Hematopoietic multipotent progenitor cell treated with erythropoietin and hydrocortisone succinate and interleukin-3 and kit ligand, for 15 days (in vitro differentiated cells): Measurements from ENCODE around the gene AHDC1.
"Not testable (repeated sequence)": the region's sequence is repeated elsewhere in the genome, so short reads cannot be mapped to it uniquely, and the experiment has no call there.

Experiments used
- DNase-seq: peaks from one replicate; pipeline ENCODE4 v3.0.0-alpha.2; 2015; ENCODE audit warnings: low spot score

Gene AHDC1

DNA sequence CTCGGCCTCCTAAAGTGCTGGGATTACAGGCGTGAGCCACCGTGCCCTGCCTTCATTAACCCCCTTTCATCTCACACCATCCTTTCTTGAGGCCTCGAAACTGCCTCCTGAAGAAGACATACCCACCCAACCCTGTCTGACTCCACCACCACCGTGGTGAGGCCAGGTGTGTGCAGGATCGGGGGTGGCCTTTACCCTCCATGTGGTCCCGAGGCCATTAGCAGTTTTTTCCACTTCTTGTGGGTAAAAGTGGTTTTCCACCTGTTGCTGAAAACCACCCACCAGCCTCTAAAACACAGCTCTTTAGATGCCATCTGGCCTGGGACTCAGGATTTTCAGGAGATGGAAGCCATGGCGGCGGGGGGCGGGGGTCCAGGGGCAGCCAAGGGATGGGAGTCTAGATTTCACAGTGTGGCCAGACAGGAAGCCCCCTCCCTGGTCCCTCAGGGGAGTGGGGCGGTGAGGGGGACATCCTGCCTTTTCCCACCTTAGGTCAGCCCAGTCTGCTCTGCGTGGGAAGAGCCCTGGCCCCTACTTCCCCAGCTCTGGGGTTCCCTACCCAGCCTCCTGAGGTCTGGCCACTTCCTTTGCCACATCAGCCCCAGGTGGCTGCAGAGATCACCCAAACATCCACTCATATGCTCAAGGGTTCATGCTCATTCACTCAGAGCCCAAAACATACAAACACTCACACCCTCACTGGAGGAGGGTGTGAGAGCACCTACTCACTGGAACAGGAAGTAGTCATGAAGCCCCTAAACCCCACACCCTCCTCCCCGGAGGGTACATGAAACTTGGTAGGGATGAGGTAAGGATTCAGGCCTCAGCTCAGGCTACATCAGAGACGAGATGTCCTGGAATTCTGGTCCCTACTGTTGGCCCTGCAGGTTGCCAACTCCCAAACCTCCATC is 28.7 kb upstream of the AHDC1 start:
- DNase-seq: no peak

DNA sequence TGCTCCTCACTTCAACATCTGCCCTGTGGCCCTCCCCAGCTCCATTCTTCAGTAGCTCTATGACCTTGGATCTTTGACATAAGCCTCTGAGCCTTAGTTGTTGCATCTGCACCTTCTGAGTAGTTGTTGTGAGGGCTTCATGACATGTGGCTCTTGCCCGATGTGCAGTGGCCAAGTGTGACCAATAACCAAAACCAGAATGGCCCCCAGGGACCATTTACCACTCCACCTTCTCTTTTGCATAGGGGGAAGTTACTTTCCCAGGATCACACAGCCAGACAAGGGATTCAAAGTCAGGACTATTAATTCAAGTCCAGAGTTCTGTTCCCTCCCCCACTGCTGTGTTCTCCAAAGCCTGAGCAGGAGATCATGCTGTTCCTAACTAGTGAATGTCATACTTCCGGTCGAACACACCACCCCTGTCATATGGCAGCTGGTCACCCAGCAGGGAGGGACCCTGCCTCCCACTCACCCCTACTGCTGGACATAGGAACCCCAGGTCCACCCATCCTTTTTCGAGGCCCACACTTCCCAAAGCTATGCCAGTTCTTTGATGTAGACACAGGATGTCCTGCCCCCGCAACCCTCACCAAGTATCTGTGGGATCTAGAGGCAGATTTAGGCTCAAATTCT is 27.0 kb upstream of the AHDC1 start:
- DNase-seq: no peak

DNA sequence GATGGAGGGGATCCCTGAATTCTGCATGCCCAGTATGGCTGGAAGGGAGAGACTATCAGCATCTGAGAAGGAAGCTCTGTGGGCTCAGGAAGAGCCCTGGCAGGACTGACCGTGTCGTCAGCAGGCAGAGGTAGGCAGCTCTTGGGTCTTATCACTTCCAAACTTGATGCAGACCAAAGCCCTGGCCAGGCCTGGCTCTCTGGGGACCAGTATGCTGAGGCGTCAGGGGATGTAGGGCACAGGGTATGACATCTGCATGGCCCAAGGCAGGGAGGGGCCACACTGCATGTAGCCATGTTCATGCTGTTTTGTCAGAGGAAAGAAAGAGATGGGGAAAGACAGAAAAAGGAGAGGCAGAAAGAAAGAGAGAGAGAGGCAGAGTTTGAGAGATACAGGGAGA is 24.8 kb upstream of the AHDC1 start:
- DNase-seq: no peak

DNA sequence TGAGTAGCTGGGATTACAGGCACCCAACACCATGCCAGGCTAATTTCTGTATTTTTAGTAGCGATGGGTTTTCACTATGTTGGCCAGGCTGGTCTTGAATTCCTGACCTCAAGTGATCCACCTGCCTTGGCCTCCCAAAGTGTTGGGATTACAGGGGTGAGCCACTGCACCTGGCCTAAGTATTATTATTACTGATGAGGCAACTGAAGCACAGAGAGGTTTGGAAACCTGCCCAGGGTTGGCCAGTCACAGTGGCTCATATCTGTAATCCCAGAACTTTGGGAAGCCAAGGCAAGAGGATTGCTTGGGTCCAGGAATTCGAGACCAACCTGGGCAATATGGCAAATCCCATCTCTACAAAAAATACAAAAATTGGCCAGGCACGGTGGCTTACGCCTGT is 23.8 kb upstream of the AHDC1 start:
- not testable (repeated sequence) for DNase-seq

DNA sequence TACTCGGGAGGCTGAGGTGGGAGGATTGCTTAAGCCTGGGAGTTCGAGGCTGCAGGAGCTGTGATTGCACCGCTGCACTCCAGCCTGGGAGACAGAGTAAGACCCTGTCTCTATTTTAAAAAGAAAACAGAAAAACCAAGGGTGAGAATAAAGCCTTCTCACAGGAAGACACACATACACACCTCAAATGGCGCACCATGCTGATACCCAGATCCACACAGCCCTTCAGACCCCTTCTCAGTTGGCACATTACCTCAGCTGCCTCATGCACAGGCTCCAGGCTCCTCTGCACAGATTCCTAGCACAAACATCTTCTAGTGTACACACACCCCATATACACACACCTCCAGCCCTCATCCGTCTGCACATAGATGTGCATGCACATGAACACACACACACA is 23.1 kb upstream of the AHDC1 start:
- no peak for DNase-seq

DNA sequence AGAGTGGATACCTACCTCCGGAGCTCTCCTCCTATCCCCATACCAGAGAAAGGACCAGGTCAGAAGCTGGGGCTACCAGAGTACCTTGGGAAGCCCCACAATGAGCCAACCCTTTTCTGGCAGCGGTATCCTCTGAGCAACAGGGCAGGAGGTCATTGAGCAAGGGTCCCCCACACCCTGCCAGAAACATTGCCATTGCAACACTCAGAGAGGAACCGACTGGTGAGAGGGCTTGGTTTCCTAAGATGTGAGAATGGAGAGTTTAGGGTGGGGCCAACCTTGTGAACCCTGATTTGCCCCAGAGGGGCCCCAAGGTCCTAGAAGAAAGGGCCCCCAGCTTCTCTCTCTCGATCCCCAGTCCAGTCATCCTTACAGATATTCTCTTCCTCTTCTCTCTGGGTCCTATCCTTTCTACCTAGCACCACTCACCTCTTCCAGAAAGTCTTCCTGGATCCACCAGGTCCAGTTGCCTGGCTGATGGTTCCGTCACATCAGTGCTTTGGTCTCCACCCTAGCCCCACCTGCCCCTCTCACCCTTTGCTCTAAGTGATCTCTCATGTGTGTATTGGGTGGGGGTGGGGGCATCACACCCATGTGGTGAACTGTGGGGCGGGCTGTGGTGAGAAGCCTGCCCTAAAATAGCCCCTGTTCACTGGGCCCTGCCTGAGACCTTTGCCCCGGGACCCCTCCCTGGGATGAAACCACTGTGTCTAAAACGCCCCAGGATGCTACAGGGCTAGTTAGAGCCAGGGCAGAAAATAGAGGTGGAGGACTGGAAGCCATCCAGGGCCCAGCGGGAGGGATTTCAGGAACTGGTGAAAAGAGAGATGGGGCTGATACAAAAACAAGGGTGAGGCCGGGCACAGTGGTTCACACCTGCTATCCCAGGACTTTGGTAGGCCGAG is 22.3 kb upstream of the AHDC1 start:
- DNase-seq: no peak

DNA sequence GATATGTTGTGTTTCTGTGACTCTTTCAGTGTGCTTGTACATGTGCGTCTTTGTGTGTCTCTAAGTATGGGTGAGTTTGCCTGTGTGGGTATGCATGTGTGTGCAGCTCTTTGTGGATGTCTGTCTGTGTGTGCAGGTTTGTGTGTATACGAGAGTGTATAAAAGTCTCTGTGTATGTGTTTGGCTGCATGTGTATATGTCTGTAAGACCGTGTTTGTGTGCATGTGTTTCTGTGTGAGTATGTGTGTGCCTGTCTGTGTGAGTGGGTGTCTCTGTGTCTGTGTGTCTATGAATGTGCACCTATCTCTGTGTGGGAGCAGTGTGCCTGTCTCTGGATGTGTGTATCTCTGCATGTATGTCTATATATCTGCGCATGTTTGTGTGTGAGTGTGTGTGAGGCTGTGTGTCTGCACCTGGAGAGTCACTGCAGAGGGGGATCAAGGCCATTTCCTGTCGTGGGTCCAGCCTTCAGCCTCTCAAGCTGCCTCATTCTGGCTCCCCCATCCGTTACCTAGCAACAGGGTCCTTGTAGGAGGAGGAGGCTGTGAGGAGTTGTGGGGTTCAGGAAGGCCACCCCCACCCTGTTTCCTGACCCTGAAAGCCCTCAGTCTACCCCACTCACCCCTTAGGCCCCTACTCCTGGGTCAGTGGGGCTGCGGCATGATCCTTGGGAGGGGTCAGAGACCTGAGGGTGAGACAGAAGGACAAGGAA is 20.7 kb upstream of the AHDC1 start:
- DNase-seq: no peak

DNA sequence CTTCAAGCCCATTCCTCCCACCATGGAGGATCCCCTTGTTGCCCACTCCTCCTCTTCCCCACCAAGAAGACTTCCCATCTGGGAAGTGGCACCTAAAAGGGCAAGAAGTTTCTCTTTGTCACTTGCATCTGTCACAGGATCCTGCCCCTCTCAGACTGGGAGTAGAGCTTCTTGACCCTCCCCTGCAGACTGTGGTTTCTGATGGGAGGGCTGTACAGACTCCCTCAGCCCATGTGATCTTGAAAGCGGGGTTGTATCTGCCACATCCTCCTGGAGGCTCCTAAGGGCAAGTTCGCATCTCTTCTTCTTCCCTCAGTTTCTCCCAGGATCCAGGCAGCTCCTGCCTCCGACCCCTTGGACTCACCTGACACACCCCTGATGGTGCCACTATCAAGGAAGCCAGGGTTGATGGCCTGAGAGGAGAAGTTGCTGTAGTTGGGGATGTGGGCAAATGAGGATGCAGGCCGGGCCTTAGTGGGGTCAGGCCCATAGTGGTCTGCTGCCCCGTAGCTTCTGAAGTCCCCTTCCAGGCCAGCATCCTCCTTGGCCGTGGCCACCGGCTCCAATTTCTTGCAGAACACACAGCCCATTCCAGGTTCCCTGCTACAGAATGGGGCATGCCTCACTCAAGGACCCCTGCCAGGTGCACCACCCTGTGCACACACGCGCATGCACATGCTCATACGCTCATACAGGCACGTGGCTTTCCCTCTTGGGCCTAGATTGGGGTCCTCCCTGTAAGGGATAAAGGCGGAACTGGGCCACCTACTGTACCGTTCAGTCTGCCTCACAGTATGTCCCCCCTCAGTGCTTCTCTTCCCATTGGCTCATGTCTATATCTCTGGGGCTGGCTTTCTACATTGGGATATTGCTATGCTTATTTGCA is 19.6 kb upstream of the AHDC1 start:
- no peak for DNase-seq

DNA sequence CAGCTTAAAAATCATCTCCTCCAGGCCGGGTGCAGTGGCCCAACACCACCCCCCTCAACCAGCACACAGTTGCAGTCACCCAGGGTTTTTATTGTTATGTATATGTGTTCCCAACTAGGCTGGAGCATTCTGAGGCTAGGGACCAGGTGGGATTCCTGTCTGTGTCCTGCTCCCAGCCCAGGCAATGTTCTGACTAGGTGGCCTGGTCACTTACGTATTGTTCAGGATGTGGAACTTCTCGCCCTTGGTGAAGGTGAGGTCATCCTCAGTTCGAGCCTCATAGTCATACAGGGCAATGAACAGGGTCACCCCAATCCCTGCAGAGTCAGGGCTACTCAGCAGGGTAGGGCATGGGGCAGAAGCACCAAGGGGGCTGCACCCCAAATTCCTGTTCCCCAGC is 18.9 kb upstream of the AHDC1 start:
- no peak for DNase-seq

DNA sequence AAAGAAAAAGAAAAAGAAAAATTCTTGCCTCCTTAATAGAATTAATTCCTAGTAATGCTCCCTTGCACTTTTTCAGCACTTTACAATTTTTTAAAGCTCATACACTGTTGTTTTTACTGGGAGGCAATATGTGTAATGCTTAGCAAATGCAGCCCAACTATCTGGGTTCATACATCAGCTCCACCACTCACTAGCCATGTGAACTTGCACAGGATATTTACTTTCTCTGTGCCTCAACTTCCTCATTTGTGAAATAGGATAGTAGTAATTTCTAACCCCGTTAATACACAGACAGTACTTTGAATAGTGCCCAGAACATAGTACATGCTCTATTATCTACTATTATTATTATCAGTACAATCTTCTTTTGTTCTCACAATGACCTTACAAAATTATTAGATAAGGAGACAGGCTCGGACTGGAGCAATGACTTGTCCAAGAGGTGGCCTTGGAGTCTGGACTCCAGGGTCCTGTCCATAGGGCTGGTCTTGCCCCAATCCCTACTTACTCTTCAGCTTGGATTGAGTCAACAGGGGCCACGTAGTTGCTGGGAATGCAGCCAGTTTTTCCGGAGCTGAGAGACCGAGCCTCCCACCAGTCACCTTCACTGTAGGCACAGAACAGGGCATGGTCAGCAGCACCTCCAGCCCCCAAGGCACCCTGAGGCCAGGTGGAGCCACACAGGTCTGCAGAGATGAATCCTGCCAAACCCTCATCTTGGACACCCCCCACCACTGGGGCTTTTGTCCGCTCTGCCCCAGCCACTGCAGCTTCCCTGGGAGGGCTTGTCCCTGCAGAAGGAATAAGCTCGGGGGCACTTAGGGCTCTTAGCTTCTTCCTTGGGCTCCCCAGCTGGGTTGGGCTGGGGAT is 17.3 kb upstream of the AHDC1 start:
- DNase-seq: no peak

DNA sequence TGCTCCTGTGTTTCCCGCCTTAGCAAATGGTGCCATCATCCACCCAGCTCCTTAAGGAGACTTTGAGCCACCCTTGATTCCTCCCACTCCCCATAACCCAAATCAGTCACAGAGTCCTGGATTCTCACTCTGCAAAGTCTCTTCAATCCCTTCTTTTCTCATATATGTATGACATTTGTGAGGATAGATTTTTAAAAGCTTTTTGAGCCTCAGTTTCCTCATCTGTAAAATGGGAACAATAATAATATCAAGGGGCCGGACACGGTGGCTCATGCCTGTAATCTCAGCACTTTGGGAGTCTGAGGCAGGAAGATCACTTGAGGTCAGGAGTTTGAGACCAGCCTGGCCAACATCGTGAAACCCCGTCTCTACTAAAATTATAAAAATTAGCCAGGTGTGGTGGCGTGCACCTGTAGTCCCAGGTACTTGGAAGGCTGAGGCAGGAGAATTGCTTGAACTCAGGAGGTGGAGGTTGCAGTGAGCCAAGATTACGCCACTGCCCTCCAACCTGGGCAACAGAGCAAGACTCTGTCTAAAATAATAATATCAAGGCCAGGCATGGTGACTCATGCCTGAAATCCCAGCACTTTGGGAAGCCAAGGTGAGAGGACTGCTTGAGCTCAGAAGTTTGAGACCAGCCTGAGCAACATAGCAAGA is 16.0 kb upstream of the AHDC1 start:
- DNase-seq: not testable (repeated sequence)

DNA sequence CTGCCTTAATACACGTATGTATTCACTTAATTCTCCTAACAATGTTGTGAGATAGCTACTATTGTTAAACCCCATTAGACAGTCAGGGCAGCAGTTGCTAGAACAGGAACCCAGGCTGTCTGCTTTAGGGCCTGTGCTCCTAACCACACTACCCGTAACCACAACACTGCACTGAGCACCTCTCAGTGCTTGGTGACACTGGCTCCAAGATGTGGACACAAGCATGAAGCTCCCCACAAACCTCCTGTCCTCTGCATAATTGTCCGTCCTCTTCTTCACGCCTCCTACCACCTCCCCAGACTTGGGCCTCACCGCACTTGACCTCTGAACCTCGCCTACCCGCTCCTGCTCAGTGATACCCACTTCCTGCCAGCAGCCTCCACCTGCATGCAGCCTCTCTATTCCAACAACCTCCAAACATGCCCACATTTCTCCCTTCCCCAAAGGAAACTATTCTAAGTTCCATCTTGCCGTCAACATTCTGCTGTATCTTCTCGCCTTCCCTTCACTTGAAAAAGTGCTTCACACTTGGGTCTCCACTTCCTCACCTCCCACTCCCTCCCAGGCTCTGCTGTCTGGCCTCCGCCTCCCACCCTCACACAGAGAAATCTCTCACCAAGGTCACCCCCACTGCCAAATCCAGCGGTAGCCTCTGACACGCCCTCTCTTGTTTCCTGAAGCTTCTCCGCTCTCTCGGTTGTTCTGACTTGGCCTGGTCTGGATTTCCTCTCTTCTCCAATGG is 14.6 kb upstream of the AHDC1 start:
- DNase-seq: no peak

DNA sequence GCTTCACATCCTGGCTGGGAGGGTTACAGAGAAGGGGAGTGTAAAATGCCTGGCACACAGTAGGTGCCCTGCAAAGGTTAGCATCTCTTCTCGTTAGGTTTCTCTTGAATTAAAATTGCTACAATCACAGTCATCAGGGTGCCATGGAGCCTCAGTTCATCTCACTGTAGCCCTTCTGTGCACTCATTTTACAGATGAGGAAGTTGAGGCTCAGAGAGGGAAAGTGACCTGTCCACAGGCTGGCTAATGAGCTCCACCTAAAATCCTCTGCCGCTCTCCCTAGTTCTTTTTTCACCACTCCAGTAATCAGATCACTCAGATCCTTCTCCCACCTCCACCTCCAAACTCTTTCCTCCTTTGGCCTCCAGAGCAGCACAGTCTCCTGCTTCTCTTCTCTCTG is 13.5 kb upstream of the AHDC1 start:
- DNase-seq: no peak

DNA sequence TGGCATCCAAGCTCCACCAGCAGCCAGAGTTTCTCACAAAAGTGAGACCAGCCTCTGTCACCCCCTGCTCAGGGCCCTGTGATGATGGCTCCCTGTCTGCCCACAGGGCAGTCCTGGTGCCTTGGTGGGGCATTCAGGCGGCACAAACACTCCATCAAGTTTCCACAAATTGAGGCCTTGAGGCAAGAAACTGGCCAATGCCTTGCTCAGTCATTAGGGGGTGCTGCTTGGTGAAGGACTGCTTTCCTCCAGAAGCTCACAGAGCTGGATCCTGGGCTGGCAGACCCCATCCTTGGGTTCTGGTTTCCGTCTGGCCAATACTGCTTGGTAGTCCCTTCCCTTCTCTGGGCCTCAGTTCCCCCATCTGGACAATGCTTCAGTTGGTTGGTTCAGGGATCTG is 12.5 kb upstream of the AHDC1 start:
- no peak for DNase-seq

DNA sequence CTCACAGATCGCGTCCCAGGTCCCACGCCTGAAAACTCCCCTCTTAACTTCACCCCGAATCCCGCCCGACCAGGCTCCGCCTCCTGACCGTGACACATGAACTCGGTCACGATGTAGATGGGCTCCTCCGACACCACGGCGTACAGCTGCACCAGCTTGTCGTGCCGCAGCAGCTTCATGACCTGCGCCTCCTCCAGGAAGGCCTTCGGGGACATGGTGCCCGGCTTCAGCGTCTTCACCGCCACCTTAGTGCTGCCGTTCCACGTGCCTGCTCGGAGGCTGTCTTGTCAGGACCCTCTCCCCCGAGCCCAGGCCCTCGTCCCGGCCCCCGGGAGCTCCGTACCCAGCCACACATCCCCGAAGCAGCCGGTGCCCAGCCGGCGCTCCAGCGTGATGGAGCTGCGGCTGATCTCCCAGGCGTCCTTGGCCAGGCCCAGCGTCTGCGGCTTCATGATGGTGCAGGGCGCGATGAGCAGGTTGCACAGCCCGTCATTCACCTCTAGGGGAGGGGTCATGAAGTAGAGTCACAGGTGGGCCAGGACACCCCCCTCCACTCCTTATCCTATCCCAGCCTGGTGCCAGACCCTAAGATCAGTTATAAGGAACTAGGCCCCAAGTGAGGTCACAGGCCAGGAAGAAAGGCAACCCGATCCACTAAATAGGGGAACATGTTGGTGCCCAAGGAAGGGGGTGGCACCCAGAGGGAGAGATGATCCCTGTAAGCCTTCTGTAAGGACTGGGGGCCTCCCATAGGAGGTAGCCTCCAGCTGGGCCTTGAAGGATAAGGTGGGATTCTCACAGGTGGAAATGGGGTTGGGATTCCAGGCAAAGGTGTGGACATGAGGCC is 11.6 kb upstream of the AHDC1 start:
- no peak for DNase-seq

DNA sequence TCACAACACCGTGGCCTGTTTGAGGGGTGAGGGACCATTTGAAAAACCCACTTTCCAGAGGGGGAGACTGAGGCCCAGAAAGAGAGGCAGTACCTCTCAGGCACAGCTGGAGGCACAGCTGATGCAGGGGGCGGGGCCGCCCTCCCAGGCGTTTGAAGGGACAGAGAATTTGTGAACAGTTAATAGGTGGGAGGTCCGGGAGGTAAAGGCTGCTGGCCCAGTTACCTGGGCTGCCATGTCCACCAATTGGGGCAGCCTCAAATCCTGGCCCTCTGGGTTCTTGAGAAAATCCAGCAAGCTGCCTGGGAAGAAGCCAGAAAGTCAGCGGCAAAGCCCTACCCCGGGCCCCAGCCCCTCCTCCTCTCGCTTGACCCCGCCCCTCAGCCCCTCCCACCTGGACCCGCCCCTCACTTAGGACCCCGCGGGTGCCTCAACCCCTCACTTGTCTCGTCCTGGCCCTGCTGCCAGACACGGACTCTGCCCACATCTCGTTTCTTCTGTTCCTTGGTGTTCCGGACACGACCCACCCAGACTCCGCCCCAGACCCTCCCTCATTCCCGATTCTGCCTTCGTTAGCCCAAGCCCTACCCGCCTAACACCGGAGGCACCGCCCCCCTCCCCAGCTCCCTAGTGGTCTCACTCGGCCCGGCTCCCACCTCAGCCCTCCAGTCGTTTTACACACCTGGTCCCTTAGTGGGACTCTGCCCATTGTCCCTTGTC is 10.8 kb upstream of the AHDC1 start:
- DNase-seq: no peak

DNA sequence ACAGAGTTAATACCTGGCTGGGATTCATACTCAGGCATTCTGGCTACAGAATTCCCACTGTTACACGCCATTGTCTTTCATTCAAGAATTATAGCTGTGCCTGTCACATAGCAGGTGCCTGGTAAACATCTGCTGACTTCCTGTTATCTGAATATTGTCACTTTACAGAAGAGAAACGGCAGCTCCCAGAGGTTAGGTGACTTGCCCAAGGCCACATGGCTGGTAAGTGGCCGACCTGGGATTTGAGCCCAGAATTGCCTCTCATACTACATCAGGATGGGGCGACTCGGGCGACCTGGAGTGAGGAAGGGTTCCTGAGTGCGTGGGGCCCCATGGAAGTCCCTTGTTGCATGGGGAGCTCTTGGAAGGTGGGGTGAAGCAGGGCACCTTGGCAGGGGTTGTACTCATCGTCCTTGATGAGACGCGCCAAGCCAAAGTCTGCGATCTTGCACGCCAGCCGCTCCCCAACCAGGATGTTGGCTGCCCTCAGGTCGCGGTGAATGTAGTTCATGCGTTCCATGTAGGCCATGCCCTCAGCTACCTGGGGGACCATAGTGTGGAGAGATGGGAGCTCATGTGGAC is 10.2 kb upstream of the AHDC1 start:
- DNase-seq: no peak
